Stimulated activated CD4-positive, alpha-beta T cell treated with anti-CD3 and anti-CD28 coated beads, Interleukin-4, amount 100 ng/mL, for 24 hours (primary cell): ENCODE data around the gene AVPR2.

ENCODE experiments used
- DNase-seq: peaks from one replicate; pipeline ENCODE4 v3.0.0-alpha.2; 2020

AVPR2 gene

DNA sequence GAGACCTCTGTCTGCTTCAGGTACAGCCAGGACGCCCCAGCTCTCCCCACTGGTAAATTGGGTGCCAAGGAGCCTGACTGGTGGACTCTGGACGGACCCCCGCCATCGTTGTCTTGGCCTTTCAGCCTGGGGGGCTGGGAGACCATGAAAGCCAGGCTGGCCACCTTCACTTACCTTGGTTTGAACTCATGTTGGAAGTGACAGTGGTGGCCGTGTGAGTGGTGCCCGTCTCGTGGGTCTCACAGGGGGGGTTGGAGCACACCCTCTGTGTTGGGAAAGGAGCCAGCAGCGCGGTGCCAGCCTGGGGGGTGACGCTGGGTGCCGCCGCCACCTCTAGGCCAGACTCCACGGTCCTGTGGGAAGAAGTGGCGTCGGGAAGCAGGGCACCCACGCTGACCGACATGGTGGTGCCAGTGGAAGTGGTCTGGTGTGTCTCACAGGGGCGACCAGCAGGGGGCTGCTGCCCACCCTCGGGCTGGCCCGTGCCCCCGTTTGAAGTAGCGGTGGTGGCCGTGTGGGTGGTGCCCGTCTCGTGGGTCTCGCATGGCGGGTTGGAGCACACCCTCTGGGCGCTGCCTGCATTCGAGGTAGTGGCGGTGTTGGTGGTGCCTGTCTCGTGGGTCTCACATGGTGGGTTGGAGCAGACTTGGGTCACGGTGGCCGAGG, 49.6 kb downstream of the AVPR2 start:
- no peak for DNase-seq

- no peak for DNase-seq
These were observed 50.2 kb downstream of the AVPR2 start for GRCh38 chrX:153954558-153955227.

DNA sequence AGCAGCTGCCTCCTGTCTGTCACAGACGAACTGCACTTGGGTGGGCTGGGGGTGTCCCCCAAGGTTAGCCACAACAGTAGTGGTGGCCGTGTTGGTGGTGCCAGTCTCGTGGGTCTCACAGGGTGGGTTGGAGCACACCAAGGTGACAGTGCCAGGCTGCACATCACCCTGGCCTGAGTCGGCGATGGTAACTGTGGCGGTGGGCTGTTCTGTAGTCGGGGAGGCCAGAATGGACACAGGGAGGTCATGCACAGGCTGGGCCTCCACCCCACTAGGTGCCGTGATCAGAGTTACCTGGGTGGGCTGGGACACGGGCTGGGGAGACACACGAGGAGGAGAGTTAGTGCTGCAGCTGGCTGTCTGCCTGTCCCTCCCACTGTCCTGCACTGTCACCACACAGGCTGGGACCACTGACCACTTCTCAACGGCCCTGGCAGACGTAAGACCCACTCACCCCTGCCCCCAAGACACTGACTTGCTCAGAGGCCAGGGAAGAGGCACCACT, 50.8 kb downstream of the AVPR2 start:
- no peak for DNase-seq

- no peak for DNase-seq
These were observed 51.8 kb downstream of the AVPR2 start for GRCh38 chrX:153956044-153956907.
